HepG2 (cell line): ENCODE data around the gene CNOT2. TPM values are rescaled to one million over a fixed set of nuclear protein-coding genes. Genes with fewer than 3 reads are reported as not detected.
A peak's percentile ranks its signal among the peaks of the same experiment; 100 is the strongest.

Experiments used
- FOXK1 ChIP-seq: sonication (generic); formaldehyde crosslinking; IDR thresholded peaks from 2 replicates; pipeline ENCODE4 v1.4.0; 2020; ENCODE audit warnings: low read depth, missing genetic modification reagents, borderline replicate concordance
- MYNN ChIP-seq: sonication (generic); formaldehyde crosslinking; IDR thresholded peaks from 2 replicates; pipeline ENCODE4 v1.4.0; 2020; ENCODE audit warnings: mild to moderate bottlenecking, low read depth, missing genetic modification reagents
- NCOR1 ChIP-seq: fragments of 200-600 bp; sonication (generic); IDR thresholded peaks from 2 replicates; pipeline ENCODE4 v1.7.0; 2017; ENCODE audit warnings: antibody characterized with exemption, low read length, borderline replicate concordance
- NFIB ChIP-seq: sonication (generic); formaldehyde crosslinking; IDR thresholded peaks from 2 replicates; pipeline ENCODE4 v1.9.0; 2021; ENCODE audit warnings: missing genetic modification reagents, mild to moderate bottlenecking, borderline replicate concordance
- REPIN1 ChIP-seq: sonication (generic); formaldehyde crosslinking; IDR thresholded peaks from 2 replicates; pipeline ENCODE4 v1.8.0; 2022; ENCODE audit warnings: missing genetic modification reagents, low read depth, mild to moderate bottlenecking, borderline replicate concordance
- SSRP1 ChIP-seq: IDR thresholded peaks from 2 replicates; pipeline ENCODE4 v1.6.1; 2016; ENCODE audit warnings: control low read depth
- TAF1 ChIP-seq: sonication (generic); formaldehyde crosslinking; IDR thresholded peaks from 2 replicates; pipeline ENCODE4 v1.4.0; 2020; ENCODE audit warnings: missing genetic modification reagents
- ZBTB8A ChIP-seq: sonication (generic); formaldehyde crosslinking; IDR thresholded peaks from 2 replicates; pipeline ENCODE4 v1.4.0; 2020; ENCODE audit warnings: mild to moderate bottlenecking, low read depth, missing genetic modification reagents, borderline replicate concordance
- ZFAT ChIP-seq: sonication (generic); formaldehyde crosslinking; conservative IDR thresholded peaks from 2 replicates; pipeline ENCODE4 v1.8.1; 2023; ENCODE audit warnings: missing genetic modification reagents, inconsistent platforms
- ZNF572 ChIP-seq: sonication (generic); formaldehyde crosslinking; IDR thresholded peaks from 2 replicates; pipeline ENCODE4 v1.5.1; 2020; ENCODE audit warnings: mild to moderate bottlenecking, missing genetic modification reagents
- ZNF704 ChIP-seq: sonication (generic); formaldehyde crosslinking; IDR thresholded peaks from 2 replicates; pipeline ENCODE4 v1.8.1; 2023; ENCODE audit warnings: mild to moderate bottlenecking, inconsistent platforms, moderate library complexity, missing genetic modification reagents, borderline replicate concordance
- ZNF747 ChIP-seq: sonication (generic); formaldehyde crosslinking; IDR thresholded peaks from 2 replicates; pipeline ENCODE4 v1.8.1; 2023; ENCODE audit warnings: missing genetic modification reagents, mild to moderate bottlenecking, borderline replicate concordance
- ZNF780A ChIP-seq: sonication (generic); formaldehyde crosslinking; IDR thresholded peaks from 2 replicates; pipeline ENCODE4 v1.8.0; 2022; ENCODE audit warnings: mild to moderate bottlenecking, missing genetic modification reagents, moderate library complexity
- polyA plus RNA-seq, 8 experiments: library from polyadenylated mRNA; depleted of rRNA in 3 of 8; stranded (reverse) in 7 of 8; unstranded in 1 of 8; fragments of >200 nt; fragmentation: Illumina TruSeq in 4 of 8; extraction: Trizol in 4 of 8; gene quantifications; 2 replicates each; pipeline versions ENCODE4 v1.2.1 to v1.2.3, GENCODE V29; 2011 to 2016; ENCODE audit warnings: low read depth in 4 of 8, missing spikeins in 1 of 8, mixed read lengths in 1 of 8; ENCODE audit not compliant: insufficient read depth in 1 of 8
- total RNA-seq, 5 experiments: library from RNA; depleted of rRNA; stranded (reverse); fragments of >200 nt; fragmentation: Illumina TruSeq; extraction: Trizol; gene quantifications; 2 replicates each; pipeline ENCODE4 v1.2.3, GENCODE V29; 2016; ENCODE audit warnings: low read depth in 1 of 5
- TF ChIP-seq, protein P1 (sequence below): sonication (generic); formaldehyde crosslinking; IDR thresholded peaks from 2 replicates; pipeline ENCODE4 v1.9.0; 2021; ENCODE audit warnings: mild to moderate bottlenecking, missing genetic modification reagents
- TF ChIP-seq, protein P2 (sequence below): sonication (generic); formaldehyde crosslinking; IDR thresholded peaks from 2 replicates; pipeline ENCODE4 v1.5.0; 2020; ENCODE audit warnings: missing genetic modification reagents
- TF ChIP-seq, protein P3 (sequence below): sonication (generic); formaldehyde crosslinking; IDR thresholded peaks from 2 replicates; pipeline ENCODE4 v1.4.0; 2020; ENCODE audit warnings: missing genetic modification reagents, mild to moderate bottlenecking, borderline replicate concordance

The CNOT2 gene
- total and polyA plus RNA-seq, 2 of the 13 experiments (the other 11 are each of a cell fraction or from before 2014, with no cell fraction given), result 54.5 to 76.6 TPM

DNA sequence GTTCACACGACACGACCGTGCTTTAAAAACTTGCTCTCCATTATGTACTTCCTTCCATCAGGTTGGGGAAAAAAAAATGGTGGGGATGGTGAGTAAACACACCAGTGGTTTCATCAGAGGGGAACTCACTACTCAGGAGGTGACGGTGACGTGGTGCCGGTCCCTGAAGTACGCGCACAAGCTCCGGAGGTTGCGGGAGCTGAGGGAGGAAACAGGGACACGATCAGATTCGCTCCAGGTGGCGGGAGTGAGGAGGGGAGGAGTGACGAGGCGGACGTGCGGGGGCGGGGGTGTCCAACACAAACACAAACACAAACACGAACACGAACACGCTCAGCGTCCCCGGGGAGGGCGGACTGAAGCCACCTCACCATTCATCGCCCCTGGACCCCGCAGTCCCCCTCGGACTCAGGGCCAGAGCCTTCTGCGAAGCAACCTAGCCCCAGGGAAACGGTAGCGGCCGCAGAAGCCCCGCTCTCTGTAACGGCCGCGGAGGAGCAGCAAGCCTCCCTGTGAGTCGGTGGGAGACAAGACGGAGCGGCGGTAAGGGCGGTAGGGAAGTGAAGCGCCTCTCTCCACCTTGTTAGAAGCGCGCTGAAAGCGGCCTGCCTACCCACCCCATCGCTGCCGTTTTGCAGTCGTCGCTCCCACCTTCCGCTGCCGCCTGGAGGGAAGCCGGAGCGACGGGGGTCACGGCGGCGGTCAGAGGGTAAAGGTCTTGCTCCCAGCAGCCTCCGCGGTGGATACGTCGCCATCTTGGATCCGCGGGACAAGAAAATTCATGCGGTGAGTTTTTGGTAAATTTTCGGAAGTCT, at the start of gene CNOT2 (continued):
- TF ChIP-seq, protein P1, sequence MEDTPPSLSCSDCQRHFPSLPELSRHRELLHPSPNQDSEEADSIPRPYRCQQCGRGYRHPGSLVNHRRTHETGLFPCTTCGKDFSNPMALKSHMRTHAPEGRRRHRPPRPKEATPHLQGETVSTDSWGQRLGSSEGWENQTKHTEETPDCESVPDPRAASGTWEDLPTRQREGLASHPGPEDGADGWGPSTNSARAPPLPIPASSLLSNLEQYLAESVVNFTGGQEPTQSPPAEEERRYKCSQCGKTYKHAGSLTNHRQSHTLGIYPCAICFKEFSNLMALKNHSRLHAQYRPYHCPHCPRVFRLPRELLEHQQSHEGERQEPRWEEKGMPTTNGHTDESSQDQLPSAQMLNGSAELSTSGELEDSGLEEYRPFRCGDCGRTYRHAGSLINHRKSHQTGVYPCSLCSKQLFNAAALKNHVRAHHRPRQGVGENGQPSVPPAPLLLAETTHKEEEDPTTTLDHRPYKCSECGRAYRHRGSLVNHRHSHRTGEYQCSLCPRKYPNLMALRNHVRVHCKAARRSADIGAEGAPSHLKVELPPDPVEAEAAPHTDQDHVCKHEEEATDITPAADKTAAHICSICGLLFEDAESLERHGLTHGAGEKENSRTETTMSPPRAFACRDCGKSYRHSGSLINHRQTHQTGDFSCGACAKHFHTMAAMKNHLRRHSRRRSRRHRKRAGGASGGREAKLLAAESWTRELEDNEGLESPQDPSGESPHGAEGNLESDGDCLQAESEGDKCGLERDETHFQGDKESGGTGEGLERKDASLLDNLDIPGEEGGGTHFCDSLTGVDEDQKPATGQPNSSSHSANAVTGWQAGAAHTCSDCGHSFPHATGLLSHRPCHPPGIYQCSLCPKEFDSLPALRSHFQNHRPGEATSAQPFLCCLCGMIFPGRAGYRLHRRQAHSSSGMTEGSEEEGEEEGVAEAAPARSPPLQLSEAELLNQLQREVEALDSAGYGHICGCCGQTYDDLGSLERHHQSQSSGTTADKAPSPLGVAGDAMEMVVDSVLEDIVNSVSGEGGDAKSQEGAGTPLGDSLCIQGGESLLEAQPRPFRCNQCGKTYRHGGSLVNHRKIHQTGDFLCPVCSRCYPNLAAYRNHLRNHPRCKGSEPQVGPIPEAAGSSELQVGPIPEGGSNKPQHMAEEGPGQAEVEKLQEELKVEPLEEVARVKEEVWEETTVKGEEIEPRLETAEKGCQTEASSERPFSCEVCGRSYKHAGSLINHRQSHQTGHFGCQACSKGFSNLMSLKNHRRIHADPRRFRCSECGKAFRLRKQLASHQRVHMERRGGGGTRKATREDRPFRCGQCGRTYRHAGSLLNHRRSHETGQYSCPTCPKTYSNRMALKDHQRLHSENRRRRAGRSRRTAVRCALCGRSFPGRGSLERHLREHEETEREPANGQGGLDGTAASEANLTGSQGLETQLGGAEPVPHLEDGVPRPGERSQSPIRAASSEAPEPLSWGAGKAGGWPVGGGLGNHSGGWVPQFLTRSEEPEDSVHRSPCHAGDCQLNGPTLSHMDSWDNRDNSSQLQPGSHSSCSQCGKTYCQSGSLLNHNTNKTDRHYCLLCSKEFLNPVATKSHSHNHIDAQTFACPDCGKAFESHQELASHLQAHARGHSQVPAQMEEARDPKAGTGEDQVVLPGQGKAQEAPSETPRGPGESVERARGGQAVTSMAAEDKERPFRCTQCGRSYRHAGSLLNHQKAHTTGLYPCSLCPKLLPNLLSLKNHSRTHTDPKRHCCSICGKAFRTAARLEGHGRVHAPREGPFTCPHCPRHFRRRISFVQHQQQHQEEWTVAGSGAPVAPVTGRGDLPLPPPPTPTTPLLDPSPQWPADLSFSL (CRISPR knock-in tag), result peak; percentile 83
- TF ChIP-seq ZNF747 (CRISPR knock-in tag), result peak; percentile 87; the same call in 1 of the 2 replicates
- no peak for TF ChIP-seq ZNF704 (CRISPR knock-in tag)
- TF ChIP-seq, protein P2, sequence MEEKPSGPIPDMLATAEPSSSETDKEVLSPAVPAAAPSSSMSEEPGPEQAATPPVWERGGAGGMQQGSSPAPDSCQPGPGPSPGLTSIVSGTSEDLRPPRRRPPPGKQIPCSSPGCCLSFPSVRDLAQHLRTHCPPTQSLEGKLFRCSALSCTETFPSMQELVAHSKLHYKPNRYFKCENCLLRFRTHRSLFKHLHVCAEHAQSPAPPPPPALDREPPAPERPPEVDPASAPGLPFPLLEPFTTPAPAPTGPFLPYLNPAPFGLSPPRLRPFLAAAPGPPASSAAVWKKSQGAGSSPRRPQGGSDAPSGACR, result peak; percentile 96; the same call in 1 of the 2 replicates
- TF ChIP-seq, protein P3, sequence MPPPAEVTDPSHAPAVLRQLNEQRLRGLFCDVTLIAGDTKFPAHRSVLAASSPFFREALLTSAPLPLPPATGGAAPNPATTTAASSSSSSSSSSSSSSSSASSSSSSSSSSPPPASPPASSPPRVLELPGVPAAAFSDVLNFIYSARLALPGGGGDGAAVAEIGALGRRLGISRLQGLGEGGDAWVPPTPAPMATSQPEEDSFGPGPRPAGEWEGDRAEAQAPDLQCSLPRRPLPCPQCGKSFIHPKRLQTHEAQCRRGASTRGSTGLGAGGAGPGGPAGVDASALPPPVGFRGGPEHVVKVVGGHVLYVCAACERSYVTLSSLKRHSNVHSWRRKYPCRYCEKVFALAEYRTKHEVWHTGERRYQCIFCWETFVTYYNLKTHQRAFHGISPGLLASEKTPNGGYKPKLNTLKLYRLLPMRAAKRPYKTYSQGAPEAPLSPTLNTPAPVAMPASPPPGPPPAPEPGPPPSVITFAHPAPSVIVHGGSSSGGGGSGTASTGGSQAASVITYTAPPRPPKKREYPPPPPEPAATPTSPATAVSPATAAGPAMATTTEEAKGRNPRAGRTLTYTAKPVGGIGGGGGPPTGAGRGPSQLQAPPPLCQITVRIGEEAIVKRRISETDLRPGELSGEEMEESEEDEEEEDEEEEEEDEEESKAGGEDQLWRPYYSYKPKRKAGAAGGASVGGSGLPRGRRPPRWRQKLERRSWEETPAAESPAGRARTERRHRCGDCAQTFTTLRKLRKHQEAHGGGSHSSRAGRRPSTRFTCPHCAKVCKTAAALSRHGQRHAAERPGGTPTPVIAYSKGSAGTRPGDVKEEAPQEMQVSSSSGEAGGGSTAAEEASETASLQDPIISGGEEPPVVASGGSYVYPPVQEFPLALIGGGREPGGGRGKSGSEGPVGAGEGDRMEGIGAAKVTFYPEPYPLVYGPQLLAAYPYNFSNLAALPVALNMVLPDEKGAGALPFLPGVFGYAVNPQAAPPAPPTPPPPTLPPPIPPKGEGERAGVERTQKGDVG (CRISPR knock-in tag), result peak; percentile 94
- no peak; the same call in 1 of the 2 replicates for TF ChIP-seq ZBTB8A (CRISPR knock-in tag)
- peak; percentile 84 for TF ChIP-seq TAF1 (CRISPR knock-in tag)
- no peak; the same call in 1 of the 2 replicates for TF ChIP-seq NCOR1
- TF ChIP-seq SSRP1, result no peak
- no peak for TF ChIP-seq ZNF572 (CRISPR knock-in tag)
- no peak for TF ChIP-seq ZFAT (CRISPR knock-in tag)
- peak; percentile 85; the same call in 1 of the 2 replicates for TF ChIP-seq MYNN
- TF ChIP-seq REPIN1, result peak; percentile 77
- TF ChIP-seq FOXK1 (CRISPR knock-in tag), result peak; percentile 43; the same call in 1 of the 2 replicates
- no peak for TF ChIP-seq NFIB (CRISPR knock-in tag)
- TF ChIP-seq ZNF780A (CRISPR knock-in tag), result peak; percentile 84; the same call in 1 of the 2 replicates
